GM19351 (cell line): ENCODE results near the gene CAVIN4.
A peak's percentile ranks its signal among the peaks of the same experiment; 100 is the strongest.

ENCODE experiments used
- ATAC-seq: cut with Tn5 transposase; IDR thresholded peaks from one replicate; pipeline ENCODE4 v1.9.1; 2021; ENCODE audit warnings: mild to moderate bottlenecking, moderate library complexity; ENCODE audit not compliant: unreplicated experiment

CAVIN4 gene

DNA sequence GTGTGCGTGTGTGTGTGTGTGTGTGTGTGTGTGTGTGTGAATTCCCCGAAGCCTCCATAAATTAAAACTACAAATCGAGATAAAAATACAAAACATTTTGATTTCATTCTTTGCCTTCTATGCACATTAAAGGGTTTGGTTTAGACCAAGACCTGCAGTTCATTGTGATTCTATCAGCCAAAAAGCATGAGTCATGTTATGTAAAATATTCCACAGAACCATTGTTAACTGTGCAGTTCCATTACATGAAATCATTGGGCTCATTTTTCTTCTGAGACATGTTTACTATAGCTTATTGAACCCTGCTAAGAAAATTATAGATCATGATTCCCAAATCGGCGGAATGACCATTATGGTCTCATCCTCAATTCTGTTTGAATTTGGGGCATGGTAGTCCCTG lies 11.7 kb downstream of the CAVIN4 start:
- ATAC-seq = no peak

DNA sequence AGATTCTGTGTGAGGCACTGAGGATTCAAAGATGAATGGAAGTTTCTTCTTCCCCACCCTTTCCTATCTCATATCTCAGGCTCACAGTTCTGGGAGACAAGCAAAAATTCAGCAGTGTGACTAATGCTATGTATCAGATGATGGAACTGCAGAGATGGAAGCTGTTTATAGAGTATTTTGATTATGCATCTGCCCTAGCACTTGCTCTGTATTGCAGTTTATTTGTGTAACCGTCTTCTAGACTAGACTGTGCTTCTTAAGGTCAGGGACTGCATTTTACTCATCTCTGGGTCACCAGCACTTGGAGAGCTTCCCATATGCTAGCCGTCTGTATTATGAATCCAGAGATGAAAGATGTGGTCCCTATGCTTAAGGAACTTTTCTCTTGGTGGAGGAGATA lies 12.6 kb downstream of the CAVIN4 start:
- ATAC-seq = no peak

DNA sequence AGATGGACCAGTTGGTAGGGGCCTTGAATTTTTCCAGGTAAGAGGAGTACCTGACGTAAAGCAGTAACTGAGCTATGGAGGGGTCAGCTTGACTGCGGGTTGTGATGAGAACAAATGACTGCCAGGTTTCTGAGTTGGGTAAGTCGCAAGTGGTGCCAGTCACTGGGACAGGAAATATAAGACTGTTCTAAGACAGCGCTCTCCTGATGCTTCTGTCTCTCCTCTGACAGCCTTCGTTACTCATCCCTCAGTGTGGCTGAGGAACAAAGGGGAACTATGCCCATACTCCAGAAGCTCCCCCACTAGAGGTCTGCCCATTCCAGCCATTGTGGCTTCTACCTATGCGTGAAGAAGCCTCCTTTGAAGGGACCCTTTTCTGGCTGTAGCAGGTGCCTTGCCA lies 13.3 kb downstream of the CAVIN4 start:
- ATAC-seq = no peak

DNA sequence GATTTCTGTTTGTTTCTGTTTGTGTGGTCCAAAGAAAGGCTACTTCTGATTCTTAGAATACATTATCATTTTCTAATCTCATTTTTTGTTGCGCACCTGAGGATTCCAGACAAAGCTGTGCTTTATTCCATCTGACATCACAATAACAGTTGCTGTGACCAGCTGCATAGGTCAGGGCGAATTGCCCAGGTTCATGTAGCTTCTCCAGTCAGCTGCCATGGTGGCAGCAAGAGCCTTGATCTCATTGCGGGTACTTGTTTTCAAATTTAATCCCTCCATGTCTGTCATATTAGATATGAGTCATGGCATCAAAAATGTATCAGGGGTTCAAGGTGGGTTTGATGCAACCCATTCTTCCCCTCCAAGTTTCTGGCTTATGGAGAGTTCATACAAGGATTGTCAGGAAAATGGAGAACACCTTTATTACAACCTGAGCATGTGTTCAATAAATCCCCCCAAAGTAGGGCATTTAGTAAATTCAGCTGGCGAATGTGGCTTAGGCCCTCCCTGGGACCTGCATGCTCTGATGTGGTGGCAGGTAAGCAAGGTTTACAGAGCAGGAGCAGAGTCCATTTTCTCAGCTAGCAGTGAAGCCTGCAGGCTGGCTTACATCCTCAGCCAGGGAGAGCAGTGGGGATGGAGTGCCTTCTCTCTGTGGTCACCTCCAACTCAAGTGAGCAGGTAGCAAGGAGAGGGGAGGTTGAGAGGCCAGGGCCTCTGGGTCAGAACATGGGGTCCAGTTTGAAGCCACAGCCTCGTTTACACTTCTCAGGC lies 13.9 kb downstream of the CAVIN4 start:
- no peak for ATAC-seq

DNA sequence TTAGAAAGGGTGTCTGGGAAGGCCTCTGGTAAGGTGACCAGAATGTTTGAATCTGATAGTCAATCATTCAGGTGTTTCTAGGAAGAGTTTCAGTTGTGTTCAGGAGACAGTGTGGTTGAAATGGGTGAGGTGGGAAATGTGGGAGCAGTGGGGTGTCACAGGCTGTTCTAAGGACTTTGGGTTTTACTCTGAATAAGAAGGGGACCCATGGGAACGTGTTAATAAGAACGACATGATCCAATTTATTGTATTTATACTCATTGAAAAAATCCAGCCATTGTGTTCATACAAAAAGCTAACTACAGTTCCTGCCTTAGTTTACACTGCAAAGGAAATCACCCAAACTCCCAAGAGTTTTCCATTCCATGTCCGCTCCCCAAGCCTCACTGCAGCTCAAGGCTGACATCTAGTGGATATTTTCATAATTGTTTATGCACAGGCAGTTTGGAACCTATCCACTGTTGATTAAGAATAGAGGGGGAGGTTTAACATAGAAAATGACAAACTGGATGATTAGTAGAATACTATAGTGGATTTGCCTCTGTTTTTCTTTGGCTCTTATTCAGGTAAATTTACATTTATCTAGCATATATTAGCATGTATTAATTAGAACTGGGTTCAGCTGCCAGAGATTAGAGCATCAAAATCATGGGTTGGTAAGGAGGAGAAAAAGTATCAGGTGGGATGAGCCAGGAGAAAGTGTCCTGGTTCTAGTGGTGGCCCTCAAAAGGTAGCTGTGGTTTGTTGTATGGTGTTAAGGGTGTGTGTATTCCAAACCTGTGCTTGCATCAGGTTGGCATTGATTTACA lies 17.7 kb downstream of the CAVIN4 start:
- peak; percentile 34 for ATAC-seq

DNA sequence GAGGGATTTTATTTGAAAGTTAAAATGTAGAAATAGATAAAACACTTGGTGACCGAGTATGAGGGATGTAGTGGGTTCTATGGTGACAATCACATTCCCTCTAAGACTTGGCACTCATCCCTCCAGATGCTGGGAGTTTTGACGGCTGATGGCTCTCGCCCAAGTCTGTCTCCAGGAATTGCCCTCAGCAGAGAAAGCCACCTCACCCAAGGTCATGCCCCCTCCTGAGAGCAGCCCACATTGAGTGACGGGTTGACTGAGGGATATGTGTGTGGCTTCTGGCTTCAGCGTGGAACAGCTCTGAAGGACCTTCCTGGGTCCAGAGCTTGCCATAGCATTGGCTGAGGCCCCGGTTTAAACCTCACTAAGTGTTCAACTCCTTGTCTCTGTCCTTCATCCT lies 19.4 kb downstream of the CAVIN4 start:
- ATAC-seq = no peak

DNA sequence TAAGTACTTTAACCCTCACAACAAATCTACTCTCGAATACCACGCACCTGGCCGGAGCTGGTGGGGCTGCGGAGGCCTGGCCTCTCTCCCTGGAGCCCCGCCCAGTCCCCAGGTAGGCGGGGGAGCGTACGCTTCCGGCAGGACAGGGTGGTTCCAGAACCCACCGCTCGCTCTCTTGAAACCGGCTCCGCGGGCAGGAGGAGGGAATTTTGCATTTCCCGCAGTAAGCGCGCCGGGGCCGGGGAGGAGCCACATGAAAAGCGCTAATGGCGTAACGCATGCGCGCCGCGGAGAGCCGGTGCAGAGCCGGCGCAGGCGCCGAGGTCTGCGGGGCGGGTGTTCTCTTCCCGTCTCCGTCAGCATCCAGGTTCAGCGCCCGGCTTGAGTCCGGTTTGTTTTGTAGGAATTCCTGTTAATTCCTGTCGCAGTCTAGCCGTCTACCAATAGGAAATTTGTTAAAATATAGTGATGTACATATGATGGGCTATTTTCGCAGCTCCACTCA lies 20.8 kb downstream of the CAVIN4 start:
- ATAC-seq = peak; percentile 77

DNA sequence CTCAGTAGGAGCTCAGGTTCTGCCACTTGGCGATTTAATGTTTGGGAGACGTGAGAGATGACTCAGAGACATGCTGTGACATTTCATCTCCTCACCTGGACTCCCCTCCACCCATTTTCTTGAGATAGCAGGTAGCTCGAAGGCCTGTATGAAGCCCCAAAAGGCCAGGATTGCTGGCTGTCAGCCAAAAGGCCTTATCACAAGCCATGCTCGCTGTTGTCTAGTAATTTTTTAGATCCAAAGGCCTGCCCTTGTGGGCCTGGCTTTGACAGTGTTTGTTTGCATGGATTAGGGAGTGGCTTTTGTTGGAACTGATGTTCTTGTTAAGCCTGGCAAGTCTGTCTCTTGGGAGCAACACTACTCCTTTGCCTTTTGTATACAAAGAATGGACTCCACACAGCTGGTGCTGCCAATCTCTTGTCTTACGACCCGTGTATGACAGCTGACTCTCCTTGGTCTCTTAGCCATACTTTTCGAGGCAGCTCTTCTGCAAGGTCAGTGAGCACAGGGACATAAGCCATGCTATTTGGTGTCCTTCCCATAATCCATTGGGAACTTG lies 22.7 kb downstream of the CAVIN4 start:
- ATAC-seq = no peak

GRCh38 chr9:100601216-100601615 lies 23.3 kb downstream of the CAVIN4 start:
- ATAC-seq = peak; percentile 69

- ATAC-seq = no peak
Measured at GRCh38 chr9:100602342-100602801, 24.5 kb downstream of the CAVIN4 start.

- no peak for ATAC-seq
Measured at GRCh38 chr9:100605405-100605804, 27.5 kb downstream of the CAVIN4 start.

DNA sequence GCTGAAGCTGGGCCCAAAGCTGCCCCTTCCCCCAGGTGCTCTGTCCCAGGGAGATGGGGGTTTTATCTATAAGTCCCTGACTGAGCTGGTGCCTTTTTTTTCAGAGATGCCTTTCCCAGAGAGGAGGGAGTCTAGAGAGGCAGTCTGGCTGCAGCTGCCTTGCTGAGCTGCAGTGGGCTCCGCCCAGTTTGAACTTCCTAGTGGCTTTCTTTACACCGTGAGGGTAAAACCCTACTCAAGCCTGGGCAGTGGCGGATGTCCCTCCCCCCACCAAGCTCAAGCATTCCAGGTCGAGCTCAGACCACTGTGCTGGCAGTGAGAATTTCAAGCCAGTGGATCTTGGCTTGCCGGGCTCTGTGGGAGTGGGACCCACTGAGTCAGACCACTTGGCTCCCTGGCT lies 41.3 kb downstream of the CAVIN4 start:
- ATAC-seq = no peak

DNA sequence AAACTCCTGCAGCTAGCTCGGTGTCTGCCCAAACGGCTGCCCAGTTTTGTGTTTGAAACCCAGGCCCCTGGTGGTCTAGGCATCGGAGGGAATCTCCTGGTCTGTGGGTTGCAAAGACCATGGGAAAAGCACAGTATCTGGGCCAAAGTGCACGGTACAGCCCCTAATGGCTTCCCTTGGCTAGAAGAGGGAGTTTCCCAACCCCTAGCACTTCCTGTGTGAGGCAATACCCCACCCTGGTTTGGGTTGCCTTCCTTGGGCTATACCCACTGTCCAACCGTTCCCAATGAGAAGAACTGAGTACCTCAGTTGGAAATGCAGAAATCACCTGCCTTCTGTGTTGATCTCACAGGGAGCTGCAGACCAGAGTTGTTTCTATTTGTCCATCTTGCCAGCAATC lies 41.8 kb downstream of the CAVIN4 start:
- ATAC-seq = peak; percentile 67

- ATAC-seq = no peak
Measured at GRCh38 chr9:100623969-100624368, 46.1 kb downstream of the CAVIN4 start.

GRCh38 chr9:100626949-100627348 lies 49.1 kb downstream of the CAVIN4 start:
- no peak for ATAC-seq

GRCh38 chr9:100637787-100638186 lies 59.9 kb downstream of the CAVIN4 start:
- no peak for ATAC-seq
